NCI-H2029 (cell line): ENCODE data around the gene CEND1.
A peak's percentile ranks its signal among the peaks of the same experiment; 100 is the strongest.
"Not testable (repeated sequence)": the region's sequence is repeated elsewhere in the genome, so short reads cannot be mapped to it uniquely, and the experiment has no call there.

Source experiments
- DNase-seq: peaks from one replicate; lab custom pipeline; 2025; lab: John Stamatoyannopoulos, UW

The CEND1 gene

DNA sequence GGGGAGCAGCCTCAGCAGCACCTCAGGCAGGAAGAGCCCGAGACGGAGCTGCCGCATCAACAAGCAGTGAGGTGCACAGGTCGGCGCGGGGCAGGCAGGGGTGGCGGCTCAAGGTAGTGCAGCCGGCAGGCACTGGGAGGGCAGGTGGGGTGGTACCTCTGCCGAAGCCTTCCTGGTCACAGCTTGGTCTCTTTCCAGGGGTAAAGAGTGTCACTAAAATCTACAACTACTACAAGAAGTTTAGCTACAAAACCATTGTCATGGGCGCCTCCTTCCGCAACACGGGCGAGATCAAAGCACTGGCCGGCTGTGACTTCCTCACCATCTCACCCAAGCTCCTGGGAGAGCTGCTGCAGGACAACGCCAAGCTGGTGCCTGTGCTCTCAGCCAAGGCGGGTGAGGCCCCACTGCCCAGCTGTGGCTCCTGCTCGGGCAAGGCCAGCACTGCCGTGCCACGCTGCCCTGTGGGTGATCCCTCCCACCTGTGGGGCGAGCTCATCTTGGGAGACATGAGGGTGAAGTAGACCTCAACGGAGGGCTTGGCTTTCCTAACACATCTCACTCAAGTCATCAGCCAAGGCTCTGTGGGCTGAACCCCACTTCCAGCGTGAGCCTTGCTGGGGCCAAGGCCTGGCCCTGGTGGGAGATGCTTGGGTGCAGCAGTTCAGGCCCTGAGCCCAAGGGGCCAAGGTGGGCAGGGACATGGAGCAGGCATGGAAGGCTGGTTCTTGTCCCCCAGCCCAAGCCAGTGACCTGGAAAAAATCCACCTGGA, 26.2 kb downstream of the CEND1 start:
- no peak for DNase-seq

DNA sequence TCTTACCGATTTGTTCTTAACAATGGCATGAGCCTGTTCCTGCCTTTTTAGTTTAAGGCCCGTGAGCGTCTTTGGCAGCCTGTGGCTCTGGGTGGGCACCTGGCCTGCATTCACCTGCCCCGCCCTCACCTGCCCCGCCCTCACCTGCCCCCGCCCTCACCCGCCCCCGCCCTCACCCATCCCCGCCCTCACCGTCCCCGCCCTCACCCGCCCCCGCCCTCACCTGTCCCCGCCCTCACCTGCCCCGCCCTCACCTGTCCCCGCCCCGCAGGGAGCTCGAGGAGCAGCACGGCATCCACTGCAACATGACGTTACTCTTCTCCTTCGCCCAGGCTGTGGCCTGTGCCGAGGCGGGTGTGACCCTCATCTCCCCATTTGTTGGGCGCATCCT, 26.8 kb downstream of the CEND1 start:
- DNase-seq, result peak; percentile 82

DNA sequence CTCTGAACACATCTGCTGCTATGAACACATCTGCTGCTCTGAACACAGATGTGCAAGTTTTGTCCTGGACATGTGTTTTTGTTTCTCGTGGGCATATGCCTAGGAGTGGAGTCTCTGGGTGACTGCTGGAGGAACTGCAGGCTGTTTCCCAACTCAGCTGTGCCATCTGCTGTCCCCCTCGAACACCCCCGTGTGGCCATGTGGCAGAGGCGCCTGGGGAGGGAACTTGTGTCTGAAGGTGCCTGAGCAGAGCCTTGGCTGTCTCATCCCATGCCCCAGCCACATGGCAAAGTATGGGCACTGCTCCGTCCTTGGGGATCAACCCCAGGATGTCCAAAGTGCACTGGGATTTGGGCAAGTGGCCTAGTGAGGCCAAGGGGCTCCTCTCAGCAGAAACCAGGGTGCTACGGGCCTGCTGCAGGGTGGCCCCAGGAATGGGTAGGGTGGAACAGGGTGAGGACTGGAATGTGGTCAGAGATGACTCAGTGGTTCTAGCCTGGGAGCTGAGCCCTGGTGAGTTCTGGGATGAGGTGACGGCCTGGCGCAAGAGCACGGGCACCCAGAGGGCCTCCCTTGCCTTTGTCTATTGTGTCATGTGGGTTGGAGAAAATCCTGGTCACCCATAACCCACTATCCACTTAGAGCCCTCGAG, 27.3 kb downstream of the CEND1 start:
- DNase-seq, result no peak

DNA sequence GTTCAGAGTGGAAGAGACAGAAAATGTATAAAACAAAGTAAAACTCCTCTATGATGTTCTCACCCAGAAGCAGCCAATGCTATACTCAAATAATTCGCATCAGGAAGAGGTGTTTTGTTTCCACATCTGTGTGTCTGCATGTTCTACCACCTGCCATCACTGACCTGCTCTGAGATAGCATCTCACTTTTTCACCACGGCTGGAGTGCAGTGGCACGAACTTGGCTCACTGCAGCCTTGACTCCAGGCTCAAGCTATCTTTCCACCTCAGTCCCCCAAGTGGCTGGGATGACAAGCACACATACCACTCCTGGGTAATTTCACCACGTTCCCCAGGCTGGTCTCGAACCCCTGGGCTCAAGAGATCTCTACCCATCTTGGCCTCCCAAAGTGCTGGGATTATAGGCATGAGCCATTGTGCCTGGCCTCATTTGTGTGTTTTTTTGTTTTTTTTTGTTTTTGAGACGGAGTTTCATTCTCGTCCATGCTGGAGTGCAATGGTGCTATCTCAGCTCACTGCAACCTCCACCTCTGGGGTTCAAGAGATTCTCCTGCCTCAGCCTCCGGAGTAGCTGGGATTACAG, 28.3 kb downstream of the CEND1 start:
- no peak for DNase-seq

DNA sequence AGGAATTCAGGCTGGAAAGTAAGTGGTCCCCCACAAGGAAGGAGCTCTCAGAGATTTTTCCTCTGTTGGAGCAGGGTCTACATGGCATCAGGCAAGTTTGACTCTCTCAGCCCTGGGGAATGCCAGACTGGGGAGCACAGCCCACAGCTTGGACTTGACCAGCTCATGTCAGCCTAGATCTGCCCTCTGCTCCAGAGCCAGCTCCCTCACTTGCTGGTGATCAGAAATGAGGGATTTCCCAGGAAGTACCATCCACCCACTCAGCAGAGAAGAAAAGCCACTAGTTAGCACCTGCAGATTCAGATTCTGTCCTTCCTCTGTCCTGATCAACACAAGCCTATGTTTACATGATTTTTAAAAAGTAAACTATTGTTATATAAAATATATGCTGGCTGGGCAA, 29.7 kb downstream of the CEND1 start:
- DNase-seq, result no peak

DNA sequence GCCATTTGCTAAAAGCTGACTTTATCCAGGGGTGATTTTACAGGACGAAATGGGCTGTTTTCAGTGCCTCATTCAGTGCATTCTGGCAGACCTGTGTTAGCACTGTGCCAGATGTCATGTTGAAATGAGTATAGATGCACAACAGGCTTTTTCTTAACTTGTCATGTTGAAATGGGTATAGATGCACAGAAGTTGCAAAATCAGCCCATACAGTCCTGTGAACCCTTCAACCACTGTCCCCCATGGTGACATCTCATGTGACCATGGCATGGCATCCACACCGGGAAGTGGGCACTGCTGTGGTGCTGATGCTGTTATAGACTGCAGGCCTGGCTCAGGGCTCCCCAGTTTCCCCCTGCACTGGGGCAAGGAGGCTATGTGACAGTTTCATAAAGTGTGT, 40.2 kb downstream of the CEND1 start:
- DNase-seq, result no peak

DNA sequence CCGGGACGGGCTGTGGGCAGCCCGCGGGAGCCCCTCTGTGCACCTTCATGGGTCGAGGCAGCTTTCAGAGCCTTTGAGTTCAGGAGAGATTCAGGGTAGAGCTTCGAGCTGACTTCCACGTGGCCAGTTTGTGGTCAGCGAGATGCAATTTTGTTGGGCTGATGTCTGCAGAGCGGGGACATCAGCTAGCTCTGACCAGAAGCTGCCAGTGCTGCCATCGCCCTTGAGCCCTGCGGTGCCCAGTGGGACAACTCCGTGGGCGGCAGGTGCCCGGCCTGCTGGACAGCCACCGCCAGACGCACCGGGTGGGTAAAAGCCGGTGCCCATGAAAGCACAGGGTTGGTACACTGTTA, 41.9 kb downstream of the CEND1 start:
- DNase-seq, result no peak

DNA sequence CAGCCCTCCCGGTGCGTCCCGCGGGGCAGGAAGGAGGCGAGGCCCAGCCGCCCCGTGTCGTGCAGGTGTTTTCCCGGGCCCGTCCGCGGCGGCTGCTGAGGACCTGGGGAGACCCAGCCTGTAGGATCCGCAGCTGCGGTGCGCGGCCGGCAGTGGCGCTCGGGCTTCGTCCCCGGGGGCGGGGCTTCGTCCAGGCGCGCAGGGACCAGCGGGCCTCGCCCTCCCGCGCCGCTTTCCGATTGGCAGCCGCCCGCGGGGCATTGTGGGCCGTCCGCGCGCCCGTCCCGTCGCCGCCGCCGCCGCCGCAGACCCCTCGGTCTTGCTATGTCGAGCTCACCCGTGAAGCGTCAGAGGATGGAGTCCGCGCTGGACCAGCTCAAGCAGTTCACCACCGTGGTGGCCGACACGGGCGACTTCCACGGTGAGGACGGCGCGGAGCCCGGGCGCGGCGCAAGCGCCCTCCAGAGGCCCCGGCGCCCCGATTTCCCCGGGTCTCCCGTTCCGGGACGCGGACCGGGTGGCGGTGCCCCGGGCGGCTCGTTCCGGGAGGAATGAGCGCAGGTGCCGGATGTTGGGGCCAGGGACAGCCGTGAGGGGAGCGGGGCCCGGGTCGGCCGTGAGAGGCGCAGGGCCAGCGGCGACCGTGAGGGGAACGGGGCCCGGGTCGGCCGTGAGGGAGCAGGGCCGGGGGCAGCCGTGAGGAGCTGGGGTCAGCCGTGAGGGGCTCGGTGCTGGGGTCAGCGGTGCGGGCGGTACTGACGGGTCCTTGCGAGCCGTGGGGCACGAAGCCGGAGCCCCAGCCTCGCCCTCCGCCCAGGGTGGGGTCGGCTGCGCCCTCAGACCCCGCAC, 42.5 kb downstream of the CEND1 start, which contains the start of gene TALDO1:
TALDO1 (plus strand) TSS at position 307 of the 849 bp plus-strand sequence; CDS start at position 325, 18 bp downstream.
- peak; percentile 87 for DNase-seq

DNA sequence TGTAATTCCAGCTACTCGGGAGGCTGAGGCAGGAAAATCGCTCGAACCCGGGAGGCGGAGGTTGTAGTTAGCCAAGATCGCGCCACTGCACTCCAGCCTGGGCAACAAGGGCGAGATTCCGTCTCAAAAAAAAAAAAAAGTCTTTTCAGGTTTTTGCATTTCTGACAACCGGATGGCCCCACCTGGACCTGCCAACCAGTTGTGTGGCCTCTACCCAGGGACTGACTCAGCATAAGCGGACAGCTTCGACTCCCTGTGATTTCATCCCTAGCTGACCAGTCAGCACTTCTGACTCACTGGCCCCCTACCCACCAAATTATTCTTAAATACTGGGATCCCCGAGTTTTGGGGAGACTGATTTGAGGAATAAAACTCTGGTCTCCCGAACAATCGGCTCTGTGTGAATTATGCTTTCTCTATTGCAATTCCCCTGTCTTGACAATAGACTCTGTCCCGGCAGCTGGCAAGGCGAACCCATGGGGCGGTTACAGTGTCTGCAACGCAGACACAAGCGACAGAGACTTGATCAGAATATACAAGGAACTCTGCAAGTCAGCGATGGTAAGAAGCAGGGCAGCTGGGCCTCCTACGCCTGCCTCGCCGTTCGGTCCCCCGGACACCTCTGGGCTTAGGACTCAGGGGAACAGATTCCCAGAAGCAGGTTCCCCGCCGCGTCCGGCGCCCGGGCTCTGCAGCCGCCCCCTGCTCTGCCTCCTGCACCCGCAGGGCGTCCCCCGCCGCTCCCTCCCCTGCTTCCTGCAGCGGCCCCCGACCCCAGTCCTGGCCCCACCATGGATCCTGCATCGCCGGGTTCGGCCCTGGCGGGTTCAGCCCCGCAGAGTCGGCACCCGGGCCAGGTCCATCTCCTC, 43.4 kb downstream of the CEND1 start:
- DNase-seq, result no peak

DNA sequence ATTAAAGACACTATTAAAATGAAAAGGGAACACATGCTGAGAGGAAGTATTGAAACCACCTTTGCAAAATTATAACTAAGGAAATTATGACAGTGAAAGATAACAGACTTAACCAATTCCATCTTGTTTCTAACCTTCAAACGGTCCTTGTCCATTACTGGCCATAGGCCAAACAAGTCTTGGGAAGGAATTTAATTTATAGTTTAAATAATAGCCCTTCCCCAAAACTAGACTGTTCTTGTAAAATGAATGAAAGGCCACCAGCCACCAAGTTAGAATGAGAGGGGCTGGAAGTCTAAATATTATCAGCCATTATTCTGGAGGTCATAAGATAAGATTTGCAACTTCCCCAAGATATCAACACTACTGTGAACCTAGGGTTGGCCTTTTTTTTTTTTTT, 44.5 kb downstream of the CEND1 start:
- DNase-seq, result no peak

DNA sequence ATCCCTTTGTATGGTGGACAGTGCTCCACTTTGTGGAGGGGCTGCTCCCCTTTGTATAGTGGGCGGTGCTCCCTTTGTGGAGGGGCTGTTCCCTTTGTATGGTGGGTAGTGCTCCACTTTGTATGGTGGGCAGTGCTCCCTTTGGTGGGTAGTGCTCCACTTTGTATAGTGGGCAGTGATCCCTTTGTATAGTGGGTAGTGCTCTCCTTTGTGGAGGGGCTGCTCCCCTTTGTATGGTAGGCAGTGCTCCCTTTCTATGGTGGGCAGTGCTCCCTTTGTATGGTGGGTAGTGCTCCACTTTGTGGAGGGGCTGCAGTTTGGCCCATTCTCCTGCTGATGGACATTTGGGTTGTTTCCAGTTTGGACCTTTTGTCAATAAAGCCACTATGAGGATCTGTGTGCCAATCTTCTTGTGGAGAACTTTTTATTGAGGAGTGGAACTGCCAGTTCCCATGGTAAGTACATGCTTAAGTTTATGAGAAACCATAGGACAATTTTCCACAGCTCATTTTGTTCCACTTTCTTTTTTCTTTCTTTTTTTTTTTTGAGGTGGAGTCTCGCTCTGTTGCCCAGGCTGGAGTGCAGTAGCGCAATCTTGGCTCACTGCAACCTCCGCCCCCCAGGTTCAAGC, 47.2 kb downstream of the CEND1 start:
- no peak for DNase-seq

DNA sequence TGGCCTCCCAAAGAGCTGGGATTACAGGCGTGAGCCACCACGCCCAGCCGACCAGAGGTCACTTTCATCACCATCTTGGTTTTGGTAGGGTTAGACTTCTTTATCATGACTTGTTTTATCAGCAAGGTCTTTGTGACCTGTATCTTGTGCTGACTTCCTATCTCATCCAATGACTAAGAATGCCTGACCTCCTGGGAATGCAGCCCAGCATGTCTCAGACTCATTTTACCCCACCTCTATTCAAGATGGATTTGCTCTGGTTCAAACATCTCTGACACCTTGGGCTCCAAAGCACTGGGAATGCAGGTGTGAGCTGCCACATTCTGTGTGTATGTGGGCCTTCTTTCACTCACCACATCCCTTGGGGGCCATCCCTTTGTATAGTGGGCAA, 47.7 kb downstream of the CEND1 start:
- no peak for DNase-seq

DNA sequence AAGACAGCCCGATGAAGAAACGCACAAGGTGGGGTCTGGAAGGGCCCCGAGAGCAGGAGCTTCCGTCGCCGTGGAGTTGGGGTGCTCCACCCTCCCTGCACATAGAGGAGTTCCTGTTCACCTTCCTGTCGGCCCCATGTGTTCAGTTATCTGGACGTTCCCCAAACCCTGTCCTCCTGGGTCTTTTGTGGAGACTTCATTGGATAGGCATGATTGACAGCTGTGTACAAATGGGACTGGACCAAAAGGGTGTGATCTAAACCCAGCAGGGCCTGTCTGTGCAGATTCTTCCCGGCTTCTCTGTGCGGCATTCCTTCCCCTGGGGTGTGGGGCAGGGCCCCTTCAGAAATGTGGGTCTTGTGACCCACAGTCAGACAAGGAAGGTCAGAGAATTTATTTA, 52.0 kb downstream of the CEND1 start:
- DNase-seq, result not testable (repeated sequence)

DNA sequence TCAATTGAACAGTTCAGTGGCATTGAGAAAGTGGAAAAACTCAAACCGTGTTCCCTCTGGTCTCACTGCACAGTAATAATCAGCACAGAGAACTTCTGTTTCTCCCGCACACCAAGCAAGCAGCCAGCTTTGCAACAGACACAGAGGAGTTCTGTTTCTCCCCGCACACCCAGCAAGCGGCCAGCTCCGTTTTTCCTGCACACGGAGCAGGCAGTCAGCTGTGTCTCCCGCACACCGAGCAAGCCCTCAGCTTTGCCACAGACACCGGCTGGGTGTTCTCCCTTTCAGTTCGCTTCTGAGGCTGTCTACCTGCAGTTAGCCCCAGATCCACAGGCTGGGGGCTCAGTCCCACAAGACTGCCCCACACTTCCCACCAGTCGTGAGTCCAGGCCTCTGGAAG, 52.5 kb downstream of the CEND1 start:
- DNase-seq, result no peak
